ENCODE data around the gene FAM3A. TPM values are rescaled to one million over a fixed set of nuclear protein-coding genes. Genes with fewer than 3 reads are reported as not detected.

The FAM3A gene
- total RNA-seq, 1 experiment from 2014 or later, result 15.6 TPM

- peaks cover 24% of the 10 kb centered on the region for H3K79me2 ChIP-seq (ENCODE audit: insufficient read depth, low read length)
- peaks cover 7 to 12% of the 10 kb centered on the region in 2 experiments; a peak in 1 of 4 replicates for H3K4me1 ChIP-seq (ENCODE audit: control insufficient read depth in 1 of 2, insufficient read depth in 2 of 2, low read length in 2 of 2)
- BruUV-seq (replicated peaks), result TSS peak; percentile 51
- CTCF ChIA-PET, result no interaction called here
- intact Hi-C loops (cut with micrococcal nuclease), result no loop called here
- DNase-seq (ENCODE audit: low read depth, low spot score), result no peak
- peak within 1 kb of the TSS; percentile 66 to 68 for H3K4me3 ChIP-seq (replicated peaks in 1 of 2; ENCODE audit: low read depth in 1 of 2, low read length in 2 of 2)
- H3K36me3 ChIP-seq (ENCODE audit: control insufficient read depth in 1 of 2, insufficient read depth in 2 of 2, low read length in 2 of 2), result no peaks in the 10 kb centered on the region; a peak in 1 of 4 replicates
- POLR2A ChIA-PET, result interaction anchor here (0.8 to 1.2 kb wide), 3 partner anchors 32 to 87 kb away, joined by 3 to 4 read pairs (median 3); partner anchors contain the start of genes RPL10 and SLC10A3
- H4K20me1 ChIP-seq (ENCODE audit: insufficient read depth), result no peaks in the 10 kb centered on the region
- H3K27ac ChIP-seq (ENCODE audit: low read depth, low read length), result peak within 1 kb of the TSS; percentile 80; the same call in 1 of the 2 replicates
- TF ChIP-seq POLR2AphosphoS5 (IDR thresholded peaks at IDR 0.05; ENCODE audit: low read depth, low read length) (peak; percentile 76), SP1 (IDR thresholded peaks at IDR 0.05; ENCODE audit: low read depth) (no peak), ZFX (IDR thresholded peaks at IDR 0.05) (peak; percentile 61; the same call in 1 of the 2 replicates), SRF (IDR thresholded peaks at IDR 0.05; ENCODE audit: low read depth) (no peak), POLR2A (IDR thresholded peaks at IDR 0.05; ENCODE audit: borderline replicate concordance, extremely low read depth, insufficient read depth, insufficient read length) (peak; percentile 63)
- H3K9me2 ChIP-seq (ENCODE audit: insufficient read depth), result no peaks in the 10 kb centered on the region
- ATAC-seq, result peak; percentile 77
- no peak within 1 kb of the TSS for H2AFZ ChIP-seq (ENCODE audit: low read depth, low read length, poor library complexity, severe bottlenecking)
- peak within 1 kb of the TSS; percentile 75 for H3K4me2 ChIP-seq (ENCODE audit: low read length)
- peak within 1 kb of the TSS; percentile 66 for H3K9ac ChIP-seq (ENCODE audit: low read length)
- no peaks in the 10 kb centered on the region for H3K9me3 ChIP-seq (ENCODE audit: control insufficient read depth in 1 of 2, insufficient read depth in 1 of 2, low read depth in 1 of 2, low read length in 2 of 2)
- RAD21 ChIA-PET (ENCODE audit: low non-redundant PET in 1 of 2, low total read pairs in 2 of 2, uncharacterized antibody in 2 of 2, unreplicated experiment in 2 of 2), result no interaction called here
- no peaks in the 10 kb centered on the region for H3K27me3 ChIP-seq (ENCODE audit: insufficient read depth, low read length)
Measured at GRCh38 chrX:154458116-154458953, 57.7 kb downstream of the FAM3A start, which contains the start of gene PLXNA3. Gene PLXNA3 (plus strand): TSS chrX:154458281. CDS start chrX:154460184, 1,903 bp downstream.

GRCh38 chrX:154457491-154458115 is 58.4 kb downstream of the FAM3A start:
- BruUV-seq (replicated peaks), result no TSS peak
- peak overlapping the region; percentile 69 for H3K4me2 ChIP-seq (ENCODE audit: low read length)

More at GRCh38 chrX:154457491-154458115, 58.4 kb downstream of the FAM3A start:
- peak overlapping the region; percentile 80; the same call in 1 of the 2 replicates for H3K27ac ChIP-seq (ENCODE audit: low read depth, low read length)
- peaks cover 7 to 12% of the 10 kb centered on the region in 2 experiments; a peak in 1 of 4 replicates for H3K4me1 ChIP-seq (ENCODE audit: control insufficient read depth in 1 of 2, insufficient read depth in 2 of 2, low read length in 2 of 2)
- DNase-seq (ENCODE audit: low read depth, low spot score) (no peak), ATAC-seq (peak; percentile 73)
- H4K20me1 ChIP-seq (ENCODE audit: insufficient read depth), result no peaks in the 10 kb centered on the region
- no peaks in the 10 kb centered on the region for H3K9me3 ChIP-seq (ENCODE audit: control insufficient read depth in 1 of 2, insufficient read depth in 1 of 2, low read depth in 1 of 2, low read length in 2 of 2)
- no peak overlapping the region for H3K9ac ChIP-seq (ENCODE audit: low read length)
- H3K79me2 ChIP-seq (ENCODE audit: insufficient read depth, low read length), result peaks cover 24% of the 10 kb centered on the region
- TF ChIP-seq ZNF274 (IDR thresholded peaks at IDR 0.05; ENCODE audit: low read depth, low read length) (no peak), SRF (IDR thresholded peaks at IDR 0.05; ENCODE audit: low read depth) (no peak), ELF1 (IDR thresholded peaks at IDR 0.05; ENCODE audit: borderline replicate concordance, low read depth) (no peak), EZH2 (IDR thresholded peaks at IDR 0.05) (no peak), JUND (IDR thresholded peaks at IDR 0.05) (no peak), CEBPB (IDR thresholded peaks at IDR 0.05; ENCODE audit: low read depth) (no peak), ZFX (IDR thresholded peaks at IDR 0.05) (no peak)
- CTCF ChIA-PET, result no interaction called here
- H2AFZ ChIP-seq (ENCODE audit: low read depth, low read length, poor library complexity, severe bottlenecking), result no peak overlapping the region
- H3K36me3 ChIP-seq (ENCODE audit: control insufficient read depth in 1 of 2, insufficient read depth in 2 of 2, low read length in 2 of 2), result no peaks in the 10 kb centered on the region; a peak in 1 of 4 replicates
- RAD21 ChIA-PET (ENCODE audit: low non-redundant PET in 1 of 2, low total read pairs in 2 of 2, uncharacterized antibody in 2 of 2, unreplicated experiment in 2 of 2), result no interaction called here
- no peaks in the 10 kb centered on the region for H3K27me3 ChIP-seq (ENCODE audit: insufficient read depth, low read length)
- H3K9me2 ChIP-seq (ENCODE audit: insufficient read depth), result no peaks in the 10 kb centered on the region
- intact Hi-C loops (cut with micrococcal nuclease), result no loop called here
- POLR2A ChIA-PET, result interaction anchor here (1.2 kb wide), 1 partner anchor 33 kb away, joined by 4 read pairs; the partner anchor contains the start of gene SLC10A3
- peak overlapping the region; percentile 26 to 52 for H3K4me3 ChIP-seq (replicated peaks in 1 of 2; ENCODE audit: low read depth in 1 of 2, low read length in 2 of 2)
